GM21825 (cell line): ENCODE results near the gene OPRM1.

Source experiments
- ATAC-seq: cut with Tn5 transposase; IDR thresholded peaks from one replicate; pipeline ENCODE4 v1.9.1; 2021; ENCODE audit warnings: mild to moderate bottlenecking, moderate library complexity; ENCODE audit not compliant: unreplicated experiment

Gene OPRM1

DNA sequence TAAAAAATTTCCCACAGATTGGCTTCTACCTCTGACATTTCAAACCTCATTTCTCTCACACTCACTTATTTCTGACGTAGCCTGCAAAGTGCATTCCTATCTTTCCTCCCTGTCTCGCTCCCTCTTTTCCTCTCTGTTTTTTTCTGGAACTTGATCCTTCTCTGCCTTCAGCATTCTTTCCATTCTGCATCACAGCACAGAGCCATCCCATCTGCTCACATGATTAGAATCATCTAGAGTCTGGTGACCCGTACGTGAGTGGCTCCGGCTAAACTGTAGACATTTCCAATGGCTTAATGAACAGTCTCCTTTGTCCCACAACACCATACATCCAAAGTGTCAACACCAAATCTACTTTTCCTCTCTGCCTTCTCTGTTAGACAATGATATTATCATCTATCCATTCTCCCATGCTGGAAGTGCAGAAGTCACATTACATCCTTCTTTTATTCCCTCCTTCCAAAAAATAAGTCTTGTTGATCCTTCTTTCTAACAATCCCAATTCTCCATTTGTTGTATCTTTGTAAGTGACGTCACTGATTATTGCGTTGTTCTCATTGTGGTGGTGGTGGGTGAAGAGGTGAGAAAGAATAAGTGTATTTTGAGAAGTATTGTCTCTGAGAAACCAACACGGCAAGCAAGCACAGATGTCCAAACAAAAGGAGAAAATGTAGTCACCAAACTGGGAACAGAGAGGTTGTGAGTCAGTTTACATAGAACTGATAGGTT, 41.6 kb downstream of the OPRM1 start:
- ATAC-seq: no peak

DNA sequence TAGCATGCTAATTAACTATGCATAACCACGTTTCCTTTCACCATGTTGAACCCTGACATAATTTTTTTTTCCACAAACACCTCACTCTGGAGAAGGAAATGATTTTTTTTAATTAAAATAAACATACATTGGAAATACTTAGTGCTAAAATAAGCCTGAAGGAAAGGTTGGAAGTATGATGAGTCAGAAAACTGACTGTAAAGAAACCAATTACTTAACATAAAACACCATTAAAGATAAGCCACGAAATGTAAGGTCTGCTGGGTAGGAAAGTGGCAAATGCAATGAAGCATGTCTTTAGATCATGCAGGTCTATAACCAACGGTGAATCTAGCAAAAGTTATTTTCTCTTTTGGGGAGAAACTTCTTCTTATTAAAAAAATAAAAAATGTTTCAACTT, 47.5 kb downstream of the OPRM1 start:
- ATAC-seq: no peak

- no peak for ATAC-seq
These were observed 53.4 kb downstream of the OPRM1 start for GRCh38 chr6:154092326-154092962.

DNA sequence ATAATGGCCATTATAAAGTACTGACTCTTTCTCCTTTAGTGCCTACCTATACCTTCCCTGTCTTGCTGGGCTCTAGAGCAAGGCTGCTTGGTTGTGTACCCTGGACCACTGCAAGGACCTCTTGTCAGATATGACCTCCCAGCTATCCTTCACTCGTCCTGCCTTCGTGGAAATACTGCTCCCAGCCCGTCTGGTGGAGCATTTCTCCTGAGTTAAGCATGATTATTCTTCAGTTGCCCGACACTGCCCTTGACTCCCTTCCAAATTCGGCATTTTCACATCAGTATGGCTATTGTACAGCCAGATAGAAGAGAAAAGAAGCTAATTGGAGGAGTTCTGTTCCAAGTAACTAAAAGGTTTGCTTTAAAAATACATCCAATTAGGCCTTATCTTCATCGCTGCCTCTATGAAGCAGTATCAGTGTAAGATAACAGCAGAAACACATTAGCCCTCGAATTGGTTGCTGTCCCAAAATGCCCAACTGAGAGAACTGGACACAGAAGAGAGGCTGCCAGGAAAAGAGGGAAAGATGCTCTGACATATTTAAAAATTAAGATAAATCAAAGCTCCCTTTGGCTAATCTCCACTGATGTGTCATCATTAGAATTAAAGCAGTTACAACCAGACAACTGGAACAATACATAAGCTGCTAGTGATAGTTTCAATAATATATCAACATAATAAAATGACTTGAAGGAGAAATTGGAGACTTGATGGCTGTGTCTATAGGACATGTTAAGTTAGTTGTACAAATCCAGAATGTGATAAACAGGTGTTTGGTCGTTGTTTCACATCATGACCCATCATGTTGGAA, 54.4 kb downstream of the OPRM1 start:
- no peak for ATAC-seq

DNA sequence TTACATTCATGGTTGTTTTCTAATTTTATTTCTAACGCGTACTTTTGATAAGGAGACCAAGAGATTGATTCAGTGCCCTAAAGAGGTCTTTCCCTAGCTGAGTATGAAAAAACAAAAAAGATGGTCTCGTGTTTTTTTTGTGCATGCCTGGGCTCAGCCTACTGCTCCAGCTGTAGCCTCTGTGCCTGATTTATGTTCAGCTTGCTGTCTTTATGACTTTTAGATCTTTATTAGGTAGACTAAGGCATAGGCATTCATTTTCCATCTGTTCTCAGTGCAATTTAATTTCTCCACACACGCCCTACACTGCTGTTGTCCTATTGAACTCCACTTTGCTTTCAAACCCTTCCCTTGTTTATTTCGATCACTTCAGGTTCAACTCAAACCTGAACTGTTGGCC, 56.5 kb downstream of the OPRM1 start:
- ATAC-seq: no peak

GRCh38 chr6:154096316-154096715, 57.3 kb downstream of the OPRM1 start:
- ATAC-seq: no peak

GRCh38 chr6:154096834-154097233, 57.8 kb downstream of the OPRM1 start:
- no peak for ATAC-seq

DNA sequence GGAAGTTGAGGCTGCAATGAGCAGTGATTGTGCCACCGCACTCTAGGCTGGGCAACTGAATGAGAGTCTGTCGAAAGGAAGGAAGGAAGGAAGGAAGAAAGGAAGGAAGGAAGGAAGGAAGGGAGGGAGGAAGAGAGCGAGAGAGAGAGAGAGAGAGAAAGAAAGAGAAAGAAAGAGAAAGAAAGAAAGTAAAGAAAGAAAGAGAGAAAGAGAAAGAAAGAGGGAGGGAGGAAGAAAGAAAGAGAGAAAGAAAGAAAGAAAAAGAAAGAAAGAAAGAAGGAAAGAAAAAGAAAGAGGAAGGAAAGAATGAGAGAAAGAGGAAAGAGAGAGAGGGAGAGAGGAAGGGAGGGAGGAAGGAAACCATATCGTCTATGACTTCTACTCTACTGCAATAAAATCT, 60.2 kb downstream of the OPRM1 start:
- no peak for ATAC-seq

- no peak for ATAC-seq
These were observed 67.2 kb downstream of the OPRM1 start for GRCh38 chr6:154106251-154106650.

DNA sequence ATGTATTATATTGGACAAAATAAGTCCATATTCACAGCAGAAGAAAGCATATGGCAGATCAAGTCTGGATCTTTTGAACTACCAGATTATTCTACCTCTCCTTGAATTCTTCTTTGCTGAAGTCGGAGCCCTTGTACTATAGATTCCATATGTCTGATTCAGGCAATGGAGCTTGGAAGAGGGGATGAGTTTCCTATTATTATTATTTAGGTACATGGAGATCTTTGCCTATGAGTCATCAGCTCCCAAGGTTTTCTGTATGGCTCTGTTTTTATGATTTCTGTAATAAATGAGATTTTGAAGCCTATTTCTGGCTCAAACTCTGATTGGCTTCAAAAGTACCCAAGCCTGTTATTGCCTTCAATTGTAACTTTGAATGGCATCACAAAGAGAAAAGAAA, 72.0 kb downstream of the OPRM1 start:
- no peak for ATAC-seq

DNA sequence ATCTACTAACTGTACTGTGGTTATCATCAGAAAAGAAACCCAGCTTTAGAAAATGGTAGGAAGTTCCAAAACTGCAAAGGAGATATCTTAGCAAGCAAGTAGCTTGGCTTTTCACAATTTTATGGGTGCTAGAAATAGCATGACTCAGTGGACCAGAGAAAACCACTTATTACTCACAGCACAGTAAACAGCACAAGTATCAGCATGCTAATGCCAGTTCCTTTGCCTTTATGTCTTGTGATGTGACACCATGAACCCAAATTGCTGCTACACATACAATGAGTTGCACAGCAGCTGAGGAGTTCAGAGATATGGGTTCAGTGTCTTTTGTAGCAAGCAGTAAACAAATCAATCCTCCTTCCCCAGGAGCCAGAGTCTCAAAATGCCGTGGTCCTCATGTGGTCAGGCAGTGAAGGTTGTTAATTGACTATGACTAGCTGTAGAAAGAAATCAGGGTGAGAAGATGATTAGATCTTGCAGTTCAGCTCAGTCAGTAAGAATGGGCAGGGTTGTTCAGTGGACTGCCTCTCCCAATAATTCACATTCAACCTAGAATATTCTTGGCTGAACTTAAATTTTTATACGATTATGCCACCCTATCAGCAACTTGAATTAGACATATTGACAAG, 73.3 kb downstream of the OPRM1 start:
- ATAC-seq: no peak

GRCh38 chr6:154113392-154113791, 74.4 kb downstream of the OPRM1 start:
- no peak for ATAC-seq

- ATAC-seq: no peak
These were observed 78.4 kb downstream of the OPRM1 start for GRCh38 chr6:154117485-154117884.

GRCh38 chr6:154122195-154122925, 83.3 kb downstream of the OPRM1 start:
- no peak for ATAC-seq

DNA sequence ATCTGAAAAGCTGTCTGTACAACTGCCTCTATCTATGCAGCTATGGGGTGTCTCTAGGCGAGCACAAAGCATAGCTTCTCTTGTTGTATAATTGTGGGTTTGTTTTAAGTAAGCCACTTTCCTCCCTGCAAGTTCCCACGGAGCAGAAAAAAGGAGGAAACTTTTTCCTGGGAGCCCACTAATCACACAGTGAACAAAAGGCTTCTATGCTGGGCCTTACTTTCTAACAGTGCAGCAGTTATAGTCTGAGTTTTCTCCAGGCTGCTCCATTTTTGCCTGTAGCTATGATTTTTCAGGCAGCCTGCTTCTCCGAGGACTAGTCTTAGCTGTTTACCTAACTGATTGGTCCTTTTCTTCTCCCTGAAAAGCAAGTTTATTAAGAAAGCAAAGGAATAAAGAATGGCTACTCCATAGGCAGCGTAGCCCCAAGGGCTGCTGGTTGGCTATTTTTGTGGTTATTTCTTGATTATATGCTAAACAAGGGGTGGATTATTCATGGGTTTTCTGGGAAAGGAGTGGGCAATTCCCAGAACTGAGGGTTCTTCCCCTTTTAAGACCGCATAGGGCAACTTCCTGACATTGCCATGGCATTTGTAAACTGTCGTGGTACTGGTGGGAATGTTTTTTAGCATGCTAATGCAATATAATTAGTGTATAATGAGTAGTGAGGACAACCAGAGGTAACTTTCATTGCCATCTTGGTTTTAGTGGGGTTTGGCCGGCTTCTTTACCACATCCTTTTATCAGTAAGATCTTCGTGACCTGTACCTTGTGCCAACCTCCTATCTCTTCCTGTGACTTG, 84.3 kb downstream of the OPRM1 start:
- no peak for ATAC-seq

DNA sequence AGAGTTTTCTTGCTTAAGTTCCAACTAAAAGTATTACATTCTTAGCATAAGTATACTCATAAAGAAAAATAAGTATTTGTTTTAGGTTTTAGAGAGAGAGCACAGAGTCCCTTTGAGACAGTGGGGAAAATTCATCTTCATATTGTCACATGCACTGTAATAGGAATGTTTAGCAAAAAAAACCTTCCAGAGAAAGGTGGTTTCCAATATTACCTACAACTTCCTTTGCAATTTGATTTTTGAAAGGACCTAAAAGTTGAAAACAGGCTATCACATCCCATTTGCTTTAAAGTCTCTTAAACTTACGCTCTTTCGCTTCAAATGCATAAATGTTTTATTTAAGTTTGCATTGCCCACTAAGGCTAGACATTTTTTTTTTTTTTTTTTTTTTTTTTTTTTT, 86.4 kb downstream of the OPRM1 start:
- no peak for ATAC-seq

- ATAC-seq: no peak
These were observed 88.6 kb downstream of the OPRM1 start for GRCh38 chr6:154127657-154128056.

DNA sequence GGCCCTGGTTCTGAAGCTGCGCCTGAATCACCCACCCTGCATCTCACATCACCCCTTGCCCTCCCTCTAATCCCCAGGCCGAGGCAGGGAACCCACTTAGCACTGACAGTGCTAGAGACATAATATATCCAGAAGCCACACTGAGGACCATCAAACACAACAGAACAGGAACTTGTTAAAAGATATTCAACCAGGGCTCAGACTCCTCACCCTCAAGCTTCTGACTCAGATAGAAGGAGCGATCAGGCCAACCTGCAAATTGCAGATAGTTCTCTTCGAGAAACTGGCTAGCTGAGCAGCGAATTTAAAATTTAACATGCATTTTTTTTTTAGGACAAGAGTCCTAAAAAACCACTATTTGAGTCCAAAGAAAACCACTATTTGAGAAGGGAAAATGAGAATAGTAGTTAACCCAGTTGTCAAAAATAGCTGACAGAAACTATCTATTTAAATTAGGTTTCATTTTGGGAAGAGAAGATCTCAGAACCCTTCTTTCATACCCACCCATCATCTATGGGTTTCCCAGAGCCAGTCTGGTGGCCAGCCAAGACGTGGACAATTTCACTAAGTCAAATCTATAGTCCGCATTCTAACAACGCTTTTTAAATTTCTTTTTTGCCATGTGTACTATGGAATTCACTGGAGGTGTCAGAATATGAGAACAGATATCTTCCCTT, 95.6 kb downstream of the OPRM1 start:
- no peak for ATAC-seq

- no peak for ATAC-seq
These were observed 99.8 kb downstream of the OPRM1 start for GRCh38 chr6:154138793-154139192.
